ENCODE measurements around the gene FXYD1.

The FXYD1 gene

DNA sequence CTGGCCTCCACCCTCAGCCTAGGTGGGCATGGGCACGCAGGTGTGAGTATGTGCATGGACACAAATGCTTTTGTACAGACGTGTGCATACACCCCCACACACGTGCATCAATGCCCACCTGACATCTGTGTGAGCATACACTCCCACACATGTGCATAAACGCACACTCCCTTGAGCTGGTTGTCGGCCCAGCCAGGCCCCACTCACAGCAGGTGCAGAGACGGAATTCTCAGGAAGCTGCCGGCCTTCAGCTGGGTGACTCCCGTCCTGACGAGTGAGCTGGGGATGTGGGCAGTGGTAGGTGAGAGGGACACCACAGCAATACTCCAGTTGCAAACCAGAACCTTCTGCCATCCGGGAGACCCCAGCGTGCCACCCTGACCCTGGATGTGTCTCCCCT, 4.8 kb upstream of the FXYD1 start:
- Histone ChIP-seq H3K36me3 (ENCODE audit: control insufficient read depth in 1 of 2, insufficient read depth in 2 of 2, low read length in 2 of 2) (no peaks in the 10 kb centered on the region), H3K4me1 (ENCODE audit: control insufficient read depth in 1 of 2, insufficient read depth in 2 of 2, low read length in 2 of 2) (peaks cover 0 to 3% of the 10 kb centered on the region in 2 donors), H3K27ac (ENCODE audit: low read depth, low read length) (peak overlapping the region; percentile 48), H3K9me3 (ENCODE audit: control insufficient read depth in 1 of 2, low read length in 2 of 2) (no peaks in the 10 kb centered on the region), H3K9ac (ENCODE audit: low read depth in 1 of 2, low read length in 2 of 2) (no peak overlapping the region), H3K4me3 (ENCODE audit: low read depth in 1 of 2, low read length in 2 of 2) (no peak overlapping the region), H3K27me3 (ENCODE audit: control insufficient read depth in 1 of 2, insufficient read depth in 2 of 2, low read length in 2 of 2) (peaks cover 7 to 17% of the 10 kb centered on the region in 2 donors)

DNA sequence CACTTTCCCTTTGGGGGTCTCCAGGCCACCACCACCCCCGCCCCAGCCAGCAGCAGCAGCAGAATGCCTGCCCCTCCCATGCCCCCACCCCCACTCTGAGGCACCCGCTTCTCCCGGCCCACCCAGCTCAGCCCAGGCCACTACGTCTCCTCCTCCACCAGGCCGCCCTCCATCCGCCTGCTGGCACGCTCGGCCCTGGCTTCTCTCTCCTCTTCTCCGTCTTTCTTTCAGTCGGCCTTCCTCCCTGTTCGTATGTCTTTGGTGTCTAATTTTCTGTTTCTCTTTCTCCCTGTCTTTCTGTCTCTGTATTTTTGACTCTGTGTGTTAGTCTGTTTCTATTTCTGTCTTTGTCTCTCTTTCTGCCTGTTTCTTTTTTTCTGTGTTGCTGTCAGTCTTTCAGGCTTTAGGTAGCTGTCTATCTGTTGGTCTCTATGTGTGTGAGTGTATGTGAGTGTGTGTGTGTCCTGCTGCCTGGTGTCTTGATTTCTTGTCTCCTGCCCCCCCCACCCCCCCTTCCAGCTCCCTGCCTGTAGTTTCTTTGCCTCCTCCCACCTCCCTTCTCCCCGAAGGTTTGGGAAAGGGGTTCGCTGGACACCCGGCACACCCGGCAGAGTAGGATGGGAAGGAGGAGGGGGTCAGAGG, 3.9 kb upstream of the FXYD1 start, which contains the start of gene LGI4:
LGI4 (minus strand) TSS at position 459 of the 642 bp plus-strand sequence; CDS start at position 80, 379 bp downstream.
- no peak within 1 kb of the TSS for H3K9ac ChIP-seq (ENCODE audit: low read depth in 1 of 2, low read length in 2 of 2)
- H3K36me3 ChIP-seq (ENCODE audit: control insufficient read depth in 1 of 2, insufficient read depth in 2 of 2, low read length in 2 of 2) = no peaks in the 10 kb centered on the region
- peaks cover 8 to 22% of the 10 kb centered on the region in 2 donors for H3K27me3 ChIP-seq (ENCODE audit: control insufficient read depth in 1 of 2, insufficient read depth in 2 of 2, low read length in 2 of 2)
- H3K9me3 ChIP-seq (ENCODE audit: control insufficient read depth in 1 of 2, low read length in 2 of 2) = no peaks in the 10 kb centered on the region
- no peak within 1 kb of the TSS for H3K4me3 ChIP-seq (ENCODE audit: low read depth in 1 of 2, low read length in 2 of 2)
- peaks cover 0 to 3% of the 10 kb centered on the region in 2 donors for H3K4me1 ChIP-seq (ENCODE audit: control insufficient read depth in 1 of 2, insufficient read depth in 2 of 2, low read length in 2 of 2)
- H3K27ac ChIP-seq (ENCODE audit: low read depth, low read length) = peak within 1 kb of the TSS; percentile 48

DNA sequence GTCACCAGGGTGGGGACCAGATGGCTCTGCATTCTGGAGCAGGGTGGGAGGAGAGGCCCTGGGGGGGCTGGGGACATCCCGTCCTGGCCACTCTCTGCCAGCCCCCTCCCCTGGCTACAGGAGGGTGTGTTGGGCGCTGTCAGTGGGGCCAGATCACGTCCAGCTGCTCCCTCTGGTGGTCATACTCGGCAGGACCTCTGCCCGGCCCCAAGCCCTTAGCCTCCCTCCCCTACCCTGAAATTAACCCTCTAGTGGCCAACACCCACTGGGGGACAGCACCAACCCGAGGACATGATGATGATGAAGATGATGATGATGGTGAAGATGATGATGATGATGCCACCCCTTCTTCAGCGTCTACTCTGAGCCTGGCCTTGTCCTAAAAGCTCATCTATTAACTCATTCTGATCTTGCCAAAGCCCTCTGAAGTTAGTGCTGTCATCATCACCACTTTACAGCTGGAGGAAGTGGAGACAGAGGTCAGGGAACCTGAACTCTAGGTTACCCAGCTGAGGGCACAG, 3.2 kb upstream of the FXYD1 start:
- Histone ChIP-seq H3K9ac (ENCODE audit: low read depth in 1 of 2, low read length in 2 of 2) (no peak overlapping the region), H3K36me3 (ENCODE audit: control insufficient read depth in 1 of 2, insufficient read depth in 2 of 2, low read length in 2 of 2) (no peaks in the 10 kb centered on the region), H3K27ac (ENCODE audit: low read depth, low read length) (no peak overlapping the region), H3K4me3 (ENCODE audit: low read depth in 1 of 2, low read length in 2 of 2) (no peak overlapping the region), H3K4me1 (ENCODE audit: control insufficient read depth in 1 of 2, insufficient read depth in 2 of 2, low read length in 2 of 2) (peaks cover 0 to 3% of the 10 kb centered on the region in 2 donors), H3K27me3 (ENCODE audit: control insufficient read depth in 1 of 2, insufficient read depth in 2 of 2, low read length in 2 of 2) (peaks cover 15 to 28% of the 10 kb centered on the region in 2 donors), H3K9me3 (ENCODE audit: control insufficient read depth in 1 of 2, low read length in 2 of 2) (no peaks in the 10 kb centered on the region)

DNA sequence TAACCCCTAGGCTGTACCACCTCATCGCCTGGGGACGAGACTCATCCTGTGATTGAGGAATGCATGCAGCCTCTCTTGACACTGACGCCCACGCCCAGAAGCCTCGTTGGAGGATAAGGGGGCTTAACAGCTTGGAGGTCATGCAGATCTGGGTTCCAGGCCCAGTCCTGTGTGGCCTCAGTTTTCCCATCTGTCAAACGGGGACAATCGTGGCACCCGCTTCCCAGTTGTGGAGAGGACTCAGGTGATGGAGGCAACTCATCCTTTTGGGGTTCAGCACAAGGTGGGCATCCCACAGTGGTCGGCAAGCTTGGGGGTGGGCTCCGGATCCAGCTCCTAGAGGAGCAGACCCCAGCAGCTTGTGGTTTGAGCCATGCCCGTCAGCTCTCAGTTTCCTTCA, 2.4 kb upstream of the FXYD1 start:
- no peaks in the 10 kb centered on the region for H3K36me3 ChIP-seq (ENCODE audit: control insufficient read depth in 1 of 2, insufficient read depth in 2 of 2, low read length in 2 of 2)
- no peak overlapping the region for H3K9ac ChIP-seq (ENCODE audit: low read depth in 1 of 2, low read length in 2 of 2)
- no peak overlapping the region for H3K4me3 ChIP-seq (ENCODE audit: low read depth in 1 of 2, low read length in 2 of 2)
- H3K27ac ChIP-seq (ENCODE audit: low read depth, low read length) = no peak overlapping the region
- H3K27me3 ChIP-seq (ENCODE audit: control insufficient read depth in 1 of 2, insufficient read depth in 2 of 2, low read length in 2 of 2) = peaks cover 20 to 31% of the 10 kb centered on the region in 2 donors
- H3K4me1 ChIP-seq (ENCODE audit: control insufficient read depth in 1 of 2, insufficient read depth in 2 of 2, low read length in 2 of 2) = peaks cover 3 to 4% of the 10 kb centered on the region in 2 donors
- no peaks in the 10 kb centered on the region for H3K9me3 ChIP-seq (ENCODE audit: control insufficient read depth in 1 of 2, low read length in 2 of 2)

DNA sequence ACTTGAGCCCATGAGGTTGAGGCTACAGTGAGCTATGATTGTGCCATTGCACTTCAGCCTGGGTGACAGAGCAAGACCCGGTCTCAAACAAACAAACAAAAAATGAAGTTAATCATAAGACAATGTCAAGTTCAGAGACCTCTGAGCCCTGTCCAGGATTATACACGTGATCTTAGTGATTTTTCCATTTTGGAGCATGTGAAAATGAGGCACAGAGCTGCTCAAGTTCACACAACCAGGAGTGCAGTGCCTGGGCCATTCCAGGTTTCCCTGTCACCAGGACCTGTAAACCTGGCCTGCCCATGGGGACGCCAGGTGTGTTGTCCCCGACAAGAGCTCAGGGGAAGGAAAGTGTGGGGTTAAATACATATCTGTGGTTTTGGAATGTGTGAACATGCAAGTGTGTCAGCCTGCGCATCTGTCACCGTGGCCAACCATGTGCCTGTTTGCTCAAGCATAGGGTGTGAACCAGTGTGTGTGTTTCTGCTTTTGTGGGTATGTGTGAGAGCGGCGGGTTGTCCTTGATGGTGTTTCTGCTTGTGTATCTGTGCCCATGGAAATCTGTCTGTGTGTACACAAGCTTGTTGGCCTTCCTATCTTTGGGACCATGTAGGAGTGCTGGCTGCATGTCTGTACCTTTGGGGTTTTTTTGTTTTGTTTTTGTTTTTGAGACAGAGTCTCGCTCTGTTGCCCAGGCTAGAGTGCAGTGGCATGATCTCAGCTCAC, 1.5 kb upstream of the FXYD1 start:
- Histone ChIP-seq H3K4me1 (ENCODE audit: control insufficient read depth in 1 of 2, insufficient read depth in 2 of 2, low read length in 2 of 2) (peaks cover 10 to 12% of the 10 kb centered on the region in 2 donors), H3K9ac (ENCODE audit: low read depth in 1 of 2, low read length in 2 of 2) (no peak overlapping the region), H3K27ac (ENCODE audit: low read depth, low read length) (no peak overlapping the region)

DNA sequence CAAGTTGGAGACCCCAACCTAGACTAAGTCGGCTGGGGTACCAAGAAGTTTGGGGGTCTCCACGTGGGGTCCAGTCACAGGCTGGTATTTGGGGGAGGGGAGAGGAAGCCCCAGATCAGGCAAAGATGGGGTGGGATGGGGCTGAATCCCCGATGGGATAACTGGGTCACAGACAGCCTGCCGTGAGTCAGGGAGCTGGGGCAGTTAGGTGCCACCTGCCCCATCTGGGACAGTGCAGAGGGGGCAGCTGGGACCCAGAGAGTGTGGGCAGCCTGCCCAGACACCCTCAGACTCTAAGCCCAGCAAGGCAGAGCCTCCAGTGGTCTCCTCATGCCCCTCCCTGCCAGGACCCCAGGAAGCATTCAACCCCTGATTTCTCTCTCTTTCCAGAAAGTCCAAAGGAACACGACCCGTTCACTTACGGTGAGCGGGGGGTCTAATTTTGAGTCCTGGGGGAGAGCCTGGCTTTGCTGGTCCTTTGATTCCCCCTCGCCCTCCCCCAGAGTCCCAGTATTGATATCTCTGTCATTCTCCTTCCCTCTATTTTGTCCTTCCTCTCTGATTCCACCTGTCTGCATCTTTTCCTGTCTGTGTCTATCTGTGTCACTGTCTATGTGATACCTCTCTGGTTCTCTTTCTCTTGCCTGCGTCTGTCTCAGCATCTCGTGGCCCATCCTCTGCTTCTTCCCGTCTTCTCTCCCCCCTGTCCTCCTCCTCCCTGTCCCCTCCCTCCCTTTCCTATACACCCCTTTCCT, 1.8 kb downstream of the FXYD1 start:
- Histone ChIP-seq H3K4me3 (ENCODE audit: low read depth in 1 of 2, low read length in 2 of 2) (peak overlapping the region in 1 of 2 donors; percentile 51), H3K36me3 (ENCODE audit: control insufficient read depth in 1 of 2, insufficient read depth in 2 of 2, low read length in 2 of 2) (no peaks in the 10 kb centered on the region), H3K27me3 (ENCODE audit: control insufficient read depth in 1 of 2, insufficient read depth in 2 of 2, low read length in 2 of 2) (peaks cover 43 to 44% of the 10 kb centered on the region in 2 donors), H3K9me3 (ENCODE audit: control insufficient read depth in 1 of 2, low read length in 2 of 2) (no peaks in the 10 kb centered on the region), H3K27ac (ENCODE audit: low read depth, low read length) (no peak overlapping the region), H3K4me1 (ENCODE audit: control insufficient read depth in 1 of 2, insufficient read depth in 2 of 2, low read length in 2 of 2) (peaks cover 13 to 15% of the 10 kb centered on the region in 2 donors), H3K9ac (ENCODE audit: low read depth in 1 of 2, low read length in 2 of 2) (peak overlapping the region in 1 of 2 donors; percentile 44)

More for the DNA sequence above, 1.5 kb upstream of the FXYD1 start:
- Histone ChIP-seq H3K4me3 (ENCODE audit: low read depth in 1 of 2, low read length in 2 of 2) (no peak overlapping the region), H3K27me3 (ENCODE audit: control insufficient read depth in 1 of 2, insufficient read depth in 2 of 2, low read length in 2 of 2) (peaks cover 24 to 33% of the 10 kb centered on the region in 2 donors), H3K9me3 (ENCODE audit: control insufficient read depth in 1 of 2, low read length in 2 of 2) (no peaks in the 10 kb centered on the region), H3K36me3 (ENCODE audit: control insufficient read depth in 1 of 2, insufficient read depth in 2 of 2, low read length in 2 of 2) (no peaks in the 10 kb centered on the region)

DNA sequence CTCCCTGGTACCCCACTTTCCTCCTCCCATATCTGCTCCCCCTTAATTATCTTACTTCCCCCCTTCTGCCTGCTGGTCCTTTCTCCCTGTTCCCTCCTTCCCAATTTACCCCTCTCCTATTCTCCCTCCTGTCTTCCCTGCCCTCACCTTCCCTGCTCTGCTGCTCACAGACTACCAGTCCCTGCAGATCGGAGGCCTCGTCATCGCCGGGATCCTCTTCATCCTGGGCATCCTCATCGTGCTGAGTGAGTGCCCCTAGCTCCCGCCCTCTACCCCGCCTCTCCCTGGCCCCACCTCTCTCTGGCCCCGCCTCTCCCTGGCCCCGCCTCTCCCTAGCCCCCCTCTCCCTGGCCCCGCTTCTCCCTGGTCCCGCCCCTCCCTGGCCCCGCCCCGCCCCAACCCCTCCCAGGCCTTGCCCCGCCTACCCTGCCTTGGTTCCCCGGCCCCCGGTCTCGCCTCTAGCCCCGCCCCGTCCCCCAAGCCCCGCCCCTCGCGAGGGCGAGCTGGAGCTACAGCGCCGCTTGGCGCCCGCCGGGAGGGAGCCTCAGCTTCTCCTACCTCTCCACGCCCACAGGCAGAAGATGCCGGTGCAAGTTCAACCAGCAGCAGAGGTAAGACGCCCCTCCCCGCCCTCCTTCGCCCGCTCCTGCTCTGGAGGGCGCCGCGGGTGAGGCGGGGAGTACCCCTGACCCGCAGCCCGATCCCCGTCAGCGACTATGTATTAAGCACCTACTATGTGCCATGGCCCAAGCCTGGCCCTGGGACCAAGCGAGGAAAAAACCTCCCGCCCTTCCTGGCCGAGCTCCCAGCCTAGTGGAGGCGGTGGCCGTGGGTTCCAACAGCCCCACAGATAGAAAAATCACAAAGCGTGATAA, 2.6 kb downstream of the FXYD1 start:
- no peak overlapping the region for H3K27ac ChIP-seq (ENCODE audit: low read depth, low read length)
- H3K9ac ChIP-seq (ENCODE audit: low read depth in 1 of 2, low read length in 2 of 2) = peak overlapping the region in 1 of 2 donors; percentile 44
- no peaks in the 10 kb centered on the region for H3K9me3 ChIP-seq (ENCODE audit: control insufficient read depth in 1 of 2, low read length in 2 of 2)
- H3K27me3 ChIP-seq (ENCODE audit: control insufficient read depth in 1 of 2, insufficient read depth in 2 of 2, low read length in 2 of 2) = peaks cover 41 to 44% of the 10 kb centered on the region in 2 donors
- H3K4me1 ChIP-seq (ENCODE audit: control insufficient read depth in 1 of 2, insufficient read depth in 2 of 2, low read length in 2 of 2) = peaks cover 13 to 15% of the 10 kb centered on the region in 2 donors
- H3K4me3 ChIP-seq (ENCODE audit: low read depth in 1 of 2, low read length in 2 of 2) = peak overlapping the region; percentile 21
- H3K36me3 ChIP-seq (ENCODE audit: control insufficient read depth in 1 of 2, insufficient read depth in 2 of 2, low read length in 2 of 2) = no peaks in the 10 kb centered on the region

DNA sequence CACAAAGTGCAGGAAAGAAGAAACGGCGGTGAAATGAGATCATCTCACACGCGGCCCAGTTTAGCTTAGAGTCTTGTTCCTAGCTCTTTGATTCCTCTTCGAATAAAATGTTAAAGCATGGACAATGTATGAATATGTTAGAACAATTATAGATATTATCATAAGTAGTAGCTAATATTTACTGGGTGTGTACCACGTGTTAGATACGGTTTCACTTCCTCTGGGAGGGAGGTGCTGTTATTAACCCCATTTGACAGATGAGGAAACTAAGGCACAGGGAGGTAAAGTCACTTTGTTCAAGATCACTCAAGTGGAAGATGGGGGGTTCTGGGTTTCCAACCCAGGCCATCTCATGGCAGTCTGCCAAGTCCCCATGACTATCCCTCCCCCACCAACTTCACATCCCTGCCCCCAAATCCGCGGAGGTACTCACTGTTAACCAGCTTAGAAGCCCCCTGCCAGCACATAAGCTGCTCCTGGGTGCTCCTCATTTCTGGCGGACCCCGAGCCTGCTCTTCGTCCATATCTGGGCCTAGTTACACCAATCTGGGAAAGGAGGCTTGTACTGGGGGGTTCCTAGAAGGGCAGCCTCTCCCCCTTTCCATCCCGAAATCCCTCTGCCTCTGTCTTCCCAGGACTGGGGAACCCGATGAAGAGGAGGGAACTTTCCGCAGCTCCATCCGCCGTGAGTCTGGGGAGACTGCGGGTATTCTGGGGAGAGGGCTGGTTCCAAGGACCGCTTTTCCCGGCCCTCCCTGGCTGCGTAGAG, 3.4 kb downstream of the FXYD1 start:
- Histone ChIP-seq H3K36me3 (ENCODE audit: control insufficient read depth in 1 of 2, insufficient read depth in 2 of 2, low read length in 2 of 2) (no peaks in the 10 kb centered on the region), H3K9ac (ENCODE audit: low read depth in 1 of 2, low read length in 2 of 2) (peak overlapping the region in 1 of 2 donors; percentile 12), H3K4me3 (ENCODE audit: low read depth in 1 of 2, low read length in 2 of 2) (peak overlapping the region; percentile 21), H3K27ac (ENCODE audit: low read depth, low read length) (no peak overlapping the region), H3K27me3 (ENCODE audit: control insufficient read depth in 1 of 2, insufficient read depth in 2 of 2, low read length in 2 of 2) (peaks cover 37 to 44% of the 10 kb centered on the region in 2 donors), H3K4me1 (ENCODE audit: control insufficient read depth in 1 of 2, insufficient read depth in 2 of 2, low read length in 2 of 2) (peaks cover 13 to 14% of the 10 kb centered on the region in 2 donors), H3K9me3 (ENCODE audit: control insufficient read depth in 1 of 2, low read length in 2 of 2) (no peaks in the 10 kb centered on the region)

Data from duodenal mucosa (tissue), 2 donors.